ENCODE measurements around the gene C4orf54. TPM values are rescaled to one million over a fixed set of nuclear protein-coding genes. Genes with fewer than 3 reads are reported as not detected.

The C4orf54 gene
- total and polyA plus RNA-seq, 12 donors: under 0.01 to 0.37 (median 0.09) TPM; not detected in 1

DNA sequence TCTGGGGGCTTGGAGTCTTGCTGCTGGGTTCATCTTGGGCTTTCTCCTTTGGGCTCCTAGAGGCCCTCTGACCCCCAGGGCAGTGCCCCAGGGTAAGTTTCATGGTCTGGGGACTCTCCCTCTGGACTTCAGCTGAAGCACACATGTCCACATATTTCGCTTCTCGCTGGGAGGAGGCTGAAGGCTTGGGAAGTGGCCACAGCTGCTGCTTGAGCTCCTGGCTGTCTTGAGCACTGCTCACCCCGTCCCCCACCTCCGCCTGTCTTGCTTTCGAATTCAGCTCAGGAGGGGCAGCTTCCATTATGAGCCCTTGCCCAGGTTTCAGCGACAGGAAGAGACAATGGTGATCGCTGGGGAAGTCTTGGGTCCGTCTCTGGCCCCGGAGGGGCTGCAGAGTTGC, 3.7 kb downstream of the C4orf54 start:
- peaks cover 2 to 30% of the 10 kb centered on the region in 2 donors for H3K4me1 ChIP-seq (replicated peaks in 1 of 2)
- DNase-seq: no peak
- no peak overlapping the region for H3K27ac ChIP-seq
- no peak overlapping the region for H3K4me3 ChIP-seq
- H3K27me3 ChIP-seq: no peaks in the 10 kb centered on the region
- no peaks in the 10 kb centered on the region for H3K9me3 ChIP-seq (replicated peaks in 1 of 3)
- no peak for TF ChIP-seq POLR2A (IDR thresholded peaks at IDR 0.05)
- TF ChIP-seq, protein P1, sequence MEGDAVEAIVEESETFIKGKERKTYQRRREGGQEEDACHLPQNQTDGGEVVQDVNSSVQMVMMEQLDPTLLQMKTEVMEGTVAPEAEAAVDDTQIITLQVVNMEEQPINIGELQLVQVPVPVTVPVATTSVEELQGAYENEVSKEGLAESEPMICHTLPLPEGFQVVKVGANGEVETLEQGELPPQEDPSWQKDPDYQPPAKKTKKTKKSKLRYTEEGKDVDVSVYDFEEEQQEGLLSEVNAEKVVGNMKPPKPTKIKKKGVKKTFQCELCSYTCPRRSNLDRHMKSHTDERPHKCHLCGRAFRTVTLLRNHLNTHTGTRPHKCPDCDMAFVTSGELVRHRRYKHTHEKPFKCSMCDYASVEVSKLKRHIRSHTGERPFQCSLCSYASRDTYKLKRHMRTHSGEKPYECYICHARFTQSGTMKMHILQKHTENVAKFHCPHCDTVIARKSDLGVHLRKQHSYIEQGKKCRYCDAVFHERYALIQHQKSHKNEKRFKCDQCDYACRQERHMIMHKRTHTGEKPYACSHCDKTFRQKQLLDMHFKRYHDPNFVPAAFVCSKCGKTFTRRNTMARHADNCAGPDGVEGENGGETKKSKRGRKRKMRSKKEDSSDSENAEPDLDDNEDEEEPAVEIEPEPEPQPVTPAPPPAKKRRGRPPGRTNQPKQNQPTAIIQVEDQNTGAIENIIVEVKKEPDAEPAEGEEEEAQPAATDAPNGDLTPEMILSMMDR (IDR thresholded peaks at IDR 0.05): no peak
- no peaks in the 10 kb centered on the region for H3K36me3 ChIP-seq (replicated peaks in 1 of 2)
- intact Hi-C loops (cut with DNase I): no loop called here
- 89 to 96% (median 91%) methylated on average over 4 to 9 of the region's 9 CpGs for WGBS, 4 donors

DNA sequence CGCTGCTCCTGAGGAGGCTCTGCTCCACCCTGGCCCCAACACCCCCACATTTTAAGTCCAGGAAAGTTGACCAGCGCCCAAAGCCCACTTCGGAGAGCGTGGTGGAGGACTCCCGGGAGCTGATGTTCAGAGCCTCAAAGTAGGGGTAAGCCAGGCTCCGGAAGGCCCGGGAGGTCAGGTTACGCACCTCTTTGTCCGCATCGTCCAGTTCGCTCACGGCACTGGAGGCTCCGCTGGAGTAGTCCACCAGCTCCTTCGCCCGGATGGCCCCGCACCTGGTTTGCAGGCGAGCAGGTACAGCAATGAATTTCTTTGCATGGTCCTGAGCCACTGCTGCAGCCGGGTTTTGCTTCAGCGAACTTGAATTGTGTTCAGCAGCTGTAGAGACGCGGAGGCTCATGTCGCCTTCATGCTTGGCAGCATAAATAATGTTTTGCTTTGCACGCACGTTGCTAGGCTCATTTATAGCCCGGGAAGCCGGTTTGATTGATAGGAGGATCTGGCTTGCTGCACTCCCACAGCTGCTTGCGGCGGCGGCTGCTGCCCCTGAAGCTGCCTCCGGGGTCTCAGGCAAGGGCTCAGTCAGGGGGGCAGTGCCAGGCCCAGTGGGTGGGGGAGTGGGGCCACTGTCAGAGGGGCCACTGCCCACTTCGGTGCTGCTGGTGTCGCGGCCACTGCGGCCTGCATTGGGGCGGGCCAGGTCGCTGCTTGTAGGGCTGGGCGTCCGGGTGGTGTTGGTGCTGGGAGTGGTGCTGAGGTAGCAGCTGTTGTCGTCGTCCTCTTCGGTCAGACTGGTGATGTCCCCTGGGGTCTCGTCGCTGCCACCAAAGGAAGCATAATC, 4.8 kb downstream of the C4orf54 start:
- H3K4me3 ChIP-seq: no peak overlapping the region
- intact Hi-C loops (cut with DNase I): no loop called here
- no peak for DNase-seq

DNA sequence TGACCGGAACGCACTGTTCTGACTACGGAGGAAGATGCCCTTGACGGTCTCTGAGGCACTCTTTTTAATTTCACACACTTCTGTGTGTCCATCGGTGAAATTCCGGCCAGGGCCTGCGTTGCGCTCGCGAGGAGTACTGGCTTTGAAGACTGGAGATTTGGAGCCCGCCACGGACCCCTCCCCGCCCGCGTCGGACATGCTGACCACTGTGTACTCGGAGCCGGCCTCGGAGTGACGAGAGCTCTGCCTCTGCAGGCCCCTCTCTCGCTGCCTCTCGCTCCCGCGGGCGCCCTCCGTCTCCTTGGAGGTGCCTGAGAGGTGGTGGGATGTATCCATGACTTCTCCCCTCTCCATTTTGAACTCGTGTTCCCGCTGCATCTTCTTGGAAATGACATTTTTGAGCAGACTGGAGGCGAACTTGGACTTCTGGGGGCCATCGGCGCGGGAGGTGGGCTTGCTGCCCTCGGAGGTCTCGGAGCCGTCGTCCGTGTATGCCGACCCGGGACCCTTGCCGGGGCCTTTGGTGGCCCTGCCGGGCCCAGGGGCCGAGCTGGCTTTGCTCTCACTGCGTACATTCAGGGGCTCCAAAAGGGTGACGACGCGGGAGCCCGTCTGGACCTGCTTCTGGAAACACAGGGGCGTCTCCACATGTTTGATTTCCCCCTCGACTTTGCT, 5.7 kb downstream of the C4orf54 start:
- intact Hi-C loops (cut with DNase I): no loop called here
- Histone ChIP-seq H3K4me3 (no peak overlapping the region), H3K9me3 (replicated peaks in 1 of 3) (no peaks in the 10 kb centered on the region), H3K27ac (no peak overlapping the region), H3K27me3 (no peaks in the 10 kb centered on the region), H3K4me1 (replicated peaks in 1 of 2) (peaks cover 13 to 34% of the 10 kb centered on the region in 2 donors), H3K36me3 (replicated peaks in 1 of 2) (no peaks in the 10 kb centered on the region)
- TF ChIP-seq, protein P1 (IDR thresholded peaks at IDR 0.05): no peak
- no peak for TF ChIP-seq POLR2A (IDR thresholded peaks at IDR 0.05)
- WGBS, 4 donors: 96 to 97% (median 97%) methylated on average over 45 to 49 of the region's 49 CpGs
- DNase-seq: no peak

More for the DNA sequence above, 4.8 kb downstream of the C4orf54 start:
- Histone ChIP-seq H3K4me1 (replicated peaks in 1 of 2) (peaks cover 12 to 34% of the 10 kb centered on the region in 2 donors), H3K9me3 (replicated peaks in 1 of 3) (no peaks in the 10 kb centered on the region), H3K27me3 (no peaks in the 10 kb centered on the region), H3K36me3 (replicated peaks in 1 of 2) (no peaks in the 10 kb centered on the region), H3K27ac (no peak overlapping the region)
- WGBS, 4 donors: 93 to 98% (median 96%) methylated on average over 9 to 43 of the region's 43 CpGs
- TF ChIP-seq POLR2A (IDR thresholded peaks at IDR 0.05): no peak
- TF ChIP-seq, protein P1 (IDR thresholded peaks at IDR 0.05): no peak

DNA sequence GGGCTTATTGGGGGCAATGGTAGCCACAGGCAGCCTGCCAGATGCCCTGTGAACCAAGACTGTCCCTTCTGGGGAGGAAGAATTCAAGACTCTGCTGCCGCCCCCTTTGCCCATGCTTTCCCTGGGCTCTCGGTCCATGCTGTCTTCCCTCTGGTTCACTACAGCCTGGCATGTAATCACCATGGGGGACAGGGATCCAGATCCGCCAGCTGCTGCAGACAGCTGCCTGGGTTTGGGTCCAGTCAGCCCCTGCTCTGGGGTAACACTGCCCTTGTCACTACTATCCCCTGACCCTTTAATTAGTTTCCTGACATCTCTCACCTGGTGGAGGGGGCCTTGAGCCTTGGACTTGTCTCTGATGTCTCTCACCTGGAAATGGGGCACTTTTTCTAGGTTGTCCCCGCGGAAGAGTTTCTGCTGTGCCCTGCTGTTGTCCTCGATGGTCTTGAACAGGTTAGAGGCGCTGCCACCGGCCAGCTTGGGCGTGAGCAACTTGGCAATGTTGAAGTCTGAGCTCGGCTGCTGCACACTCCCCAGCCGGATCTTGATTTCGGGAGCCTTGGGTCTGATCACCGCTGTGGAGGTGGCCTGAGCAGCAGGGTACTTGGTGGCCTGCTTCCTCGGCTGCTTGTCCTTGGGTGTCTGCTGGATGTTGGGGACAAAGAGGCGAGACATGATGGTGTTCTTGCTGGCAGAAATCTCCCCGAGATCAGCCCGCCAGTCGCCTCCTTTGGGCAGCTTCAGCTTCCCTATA, 6.4 kb downstream of the C4orf54 start:
- Histone ChIP-seq H3K9me3 (replicated peaks in 1 of 3) (no peaks in the 10 kb centered on the region), H3K27me3 (no peaks in the 10 kb centered on the region), H3K27ac (no peak overlapping the region), H3K36me3 (replicated peaks in 1 of 2) (no peaks in the 10 kb centered on the region), H3K4me1 (replicated peaks in 1 of 2) (peaks cover 13 to 40% of the 10 kb centered on the region in 2 donors), H3K4me3 (no peak overlapping the region)
- no peak for DNase-seq
- no peak for TF ChIP-seq POLR2A (IDR thresholded peaks at IDR 0.05)
- TF ChIP-seq, protein P1 (IDR thresholded peaks at IDR 0.05): no peak
- WGBS, 4 donors: 93 to 97% (median 94%) methylated on average over 11 to 18 of the region's 18 CpGs
- intact Hi-C loops (cut with DNase I): no loop called here
